ENCODE measurements around the gene NPEPPS.
A peak's percentile ranks its signal among the peaks of the same experiment; 100 is the strongest.

NPEPPS gene

GRCh38 chr17:47621293-47622179, 90.6 kb downstream of the NPEPPS start:
- DNase-seq (ENCODE audit: low read depth), result peak; percentile 11

GRCh38 chr17:47622180-47622549, 91.3 kb downstream of the NPEPPS start:
- H3K4me3 ChIP-seq (ENCODE audit: low read depth, low read length), result no peak overlapping the region
- DNase-seq (ENCODE audit: low read depth), result no peak
- TF ChIP-seq POLR2A (IDR thresholded peaks at IDR 0.05; ENCODE audit: extremely low read depth, insufficient read length) (no peak), MYC (IDR thresholded peaks at IDR 0.05; ENCODE audit: low read depth, low read length) (no peak), MAX (IDR thresholded peaks at IDR 0.05; ENCODE audit: low read depth, low read length) (no peak), CTCF (IDR thresholded peaks at IDR 0.05; ENCODE audit: low read depth, low read length) (no peak)

More at GRCh38 chr17:47621293-47622179, 90.6 kb downstream of the NPEPPS start:
- H3K4me3 ChIP-seq (ENCODE audit: low read depth, low read length), result no peak overlapping the region
- TF ChIP-seq CTCF (IDR thresholded peaks at IDR 0.05; ENCODE audit: low read depth, low read length), result no peak
- TF ChIP-seq MAX (IDR thresholded peaks at IDR 0.05; ENCODE audit: low read depth, low read length), result no peak
- TF ChIP-seq POLR2A (IDR thresholded peaks at IDR 0.05; ENCODE audit: extremely low read depth, insufficient read length), result no peak
- no peak for TF ChIP-seq MYC (IDR thresholded peaks at IDR 0.05; ENCODE audit: low read depth, low read length)

- no peak for DNase-seq (ENCODE audit: low read depth)
- TF ChIP-seq MYC (IDR thresholded peaks at IDR 0.05; ENCODE audit: low read depth, low read length) (no peak), POLR2A (IDR thresholded peaks at IDR 0.05; ENCODE audit: extremely low read depth, insufficient read length) (no peak), CTCF (IDR thresholded peaks at IDR 0.05; ENCODE audit: low read depth, low read length) (no peak), MAX (IDR thresholded peaks at IDR 0.05; ENCODE audit: low read depth, low read length) (no peak)
- no peak overlapping the region for H3K4me3 ChIP-seq (ENCODE audit: low read depth, low read length)
Observed at GRCh38 chr17:47624727-47625068, 93.8 kb downstream of the NPEPPS start.

- H3K4me3 ChIP-seq (ENCODE audit: low read depth, low read length), result no peak overlapping the region
- no peak for TF ChIP-seq MYC (IDR thresholded peaks at IDR 0.05; ENCODE audit: low read depth, low read length)
- TF ChIP-seq MAX (IDR thresholded peaks at IDR 0.05; ENCODE audit: low read depth, low read length), result no peak
- no peak for TF ChIP-seq POLR2A (IDR thresholded peaks at IDR 0.05; ENCODE audit: extremely low read depth, insufficient read length)
- TF ChIP-seq CTCF (IDR thresholded peaks at IDR 0.05; ENCODE audit: low read depth, low read length), result no peak
- DNase-seq (ENCODE audit: low read depth), result no peak
Observed at GRCh38 chr17:47628014-47628566, 97.2 kb downstream of the NPEPPS start.

- no peak for DNase-seq (ENCODE audit: low read depth)
- H3K4me3 ChIP-seq (ENCODE audit: low read depth, low read length), result no peak overlapping the region
- TF ChIP-seq MAX (IDR thresholded peaks at IDR 0.05; ENCODE audit: low read depth, low read length), result no peak
- no peak for TF ChIP-seq CTCF (IDR thresholded peaks at IDR 0.05; ENCODE audit: low read depth, low read length)
- TF ChIP-seq MYC (IDR thresholded peaks at IDR 0.05; ENCODE audit: low read depth, low read length), result no peak
- TF ChIP-seq POLR2A (IDR thresholded peaks at IDR 0.05; ENCODE audit: extremely low read depth, insufficient read length), result no peak
Observed at GRCh38 chr17:47629826-47630225, 98.9 kb downstream of the NPEPPS start.
